NCI-H748 treated with DMSO at 0.1 percent for 48 hours (cell line): ENCODE data around the gene GCAT.
"Not testable (repeated sequence)": the region's sequence is repeated elsewhere in the genome, so short reads cannot be mapped to it uniquely, and the experiment has no call there.

Source experiments
- DNase-seq: peaks from one replicate; lab custom pipeline; 2025; lab: John Stamatoyannopoulos, UW

GCAT gene

DNA sequence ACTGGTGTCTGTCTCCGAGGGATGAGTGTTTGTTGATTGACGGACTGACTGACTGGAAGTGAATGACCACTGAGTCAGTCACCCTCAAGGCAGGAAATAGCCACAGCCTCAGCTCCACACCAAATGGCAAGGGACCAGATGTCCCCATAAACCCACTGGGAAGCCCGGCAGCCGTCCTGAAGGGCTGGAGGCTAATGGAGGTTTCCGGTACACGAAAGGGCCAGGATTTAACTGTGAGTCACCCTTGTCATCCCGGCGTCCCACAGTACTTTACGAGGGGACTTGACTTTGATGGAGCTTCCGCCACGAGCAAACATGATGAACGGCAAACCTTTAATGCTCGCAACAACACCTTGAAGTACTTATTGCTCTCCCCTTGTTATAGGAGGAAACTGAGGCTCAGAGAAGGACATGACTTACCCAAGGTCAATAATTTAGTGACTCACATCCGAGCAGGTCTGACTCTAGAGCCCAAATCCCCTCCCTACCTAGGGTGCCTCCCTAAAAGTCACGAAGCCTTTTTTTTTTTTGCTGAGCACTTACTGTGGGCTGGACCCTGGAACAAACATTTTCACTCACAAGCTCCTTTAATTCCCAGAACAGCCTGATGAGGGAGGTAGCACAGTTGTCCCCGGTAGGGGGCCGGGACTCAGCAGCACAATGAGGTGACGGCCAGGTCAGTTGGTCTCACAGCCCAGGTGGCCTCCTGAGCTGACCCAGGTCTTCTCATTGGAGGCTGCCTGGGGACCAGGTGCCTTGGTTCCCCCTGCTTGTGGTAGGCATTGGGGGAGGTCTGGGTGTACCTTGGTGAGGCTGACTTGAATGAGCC, 25.2 kb upstream of the GCAT start:
- DNase-seq = no peak

DNA sequence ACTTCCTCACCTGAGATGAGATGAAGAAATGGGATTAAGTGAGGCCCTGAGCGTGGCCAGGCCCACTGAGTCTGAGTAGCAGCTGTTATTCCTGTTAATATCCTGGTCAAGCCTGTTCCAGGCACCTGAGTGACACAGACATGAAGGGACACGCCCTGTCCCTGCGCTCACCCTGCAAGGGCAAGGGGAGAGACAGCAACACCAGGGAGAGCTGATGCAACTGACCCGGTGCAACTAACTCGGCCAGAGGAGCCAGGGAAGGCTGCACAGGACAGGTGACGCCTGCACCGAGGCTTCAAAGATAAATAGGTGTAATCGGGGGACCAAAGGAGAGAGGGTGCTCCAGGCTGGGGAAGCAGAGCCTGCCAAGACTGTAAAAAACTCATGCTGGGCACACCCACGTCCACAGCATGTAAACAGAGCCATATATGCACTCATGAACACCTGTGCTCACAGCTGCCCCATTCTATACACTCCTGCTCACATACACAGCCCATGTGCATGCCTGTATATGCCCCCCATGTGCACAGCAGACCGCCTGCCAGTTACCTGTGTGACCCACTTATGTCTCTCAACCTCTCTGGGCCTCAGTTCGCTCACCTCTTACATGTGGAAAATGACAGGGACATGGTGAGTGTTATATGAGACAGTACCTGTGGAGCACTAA, 22.8 kb upstream of the GCAT start:
- DNase-seq = no peak

DNA sequence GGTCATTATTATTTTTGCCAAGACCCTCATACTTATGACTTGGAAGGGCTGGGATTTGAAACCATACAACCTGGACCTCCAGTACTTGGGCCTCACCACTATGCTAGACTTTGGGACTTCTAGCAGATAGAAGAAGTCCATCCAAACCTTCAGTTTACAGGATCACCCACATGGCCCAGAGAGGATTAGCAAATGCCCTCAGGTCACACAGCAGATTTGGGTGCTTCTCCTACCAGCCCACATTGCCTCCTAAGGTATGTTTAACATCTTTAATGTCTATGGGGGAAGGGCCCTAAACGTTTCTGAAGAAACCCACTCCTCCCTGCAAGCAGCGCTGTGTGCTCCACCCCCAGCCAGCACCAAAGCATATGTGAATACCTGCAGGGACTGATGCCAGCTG, 17.5 kb upstream of the GCAT start:
- no peak for DNase-seq

DNA sequence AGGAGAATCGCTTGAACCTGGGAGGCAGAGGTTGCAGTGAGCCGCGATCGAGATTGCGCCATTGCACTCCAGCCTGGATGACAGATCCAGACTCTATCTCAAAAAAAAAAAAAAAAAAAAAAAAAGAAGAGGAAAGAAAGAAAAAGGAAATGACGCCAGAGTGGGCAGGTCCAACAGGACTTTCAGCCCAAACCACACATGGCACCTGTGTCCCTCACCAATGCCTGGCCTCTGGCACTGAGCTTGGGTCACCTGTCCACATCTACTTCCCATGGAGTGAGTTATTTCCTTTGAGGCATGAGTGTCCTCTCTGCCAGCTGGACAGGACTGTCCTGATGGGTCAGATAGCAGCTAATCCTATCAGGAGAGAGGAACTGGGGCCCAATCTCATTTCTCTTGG, 15.2 kb upstream of the GCAT start:
- no peak for DNase-seq

DNA sequence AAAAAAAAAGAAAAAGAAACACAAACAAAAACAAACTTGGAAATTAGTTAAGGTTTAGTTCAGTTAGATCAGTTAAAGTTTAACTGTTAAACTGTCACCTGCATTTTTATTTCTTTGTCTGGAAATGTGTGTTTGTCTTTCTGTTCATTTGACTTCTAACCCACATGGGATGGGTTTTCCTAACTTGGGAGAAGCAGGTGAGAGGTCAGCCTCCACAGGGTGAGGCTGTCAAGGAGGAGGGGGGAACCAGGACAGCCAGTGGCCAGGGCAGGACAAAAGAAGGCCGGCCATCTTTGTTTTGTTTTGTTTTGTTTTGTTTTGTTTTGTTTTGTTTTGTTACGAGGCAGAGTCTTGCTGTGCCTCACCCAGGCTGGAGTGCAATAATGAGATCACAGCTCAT, 13.4 kb upstream of the GCAT start:
- no peak for DNase-seq

DNA sequence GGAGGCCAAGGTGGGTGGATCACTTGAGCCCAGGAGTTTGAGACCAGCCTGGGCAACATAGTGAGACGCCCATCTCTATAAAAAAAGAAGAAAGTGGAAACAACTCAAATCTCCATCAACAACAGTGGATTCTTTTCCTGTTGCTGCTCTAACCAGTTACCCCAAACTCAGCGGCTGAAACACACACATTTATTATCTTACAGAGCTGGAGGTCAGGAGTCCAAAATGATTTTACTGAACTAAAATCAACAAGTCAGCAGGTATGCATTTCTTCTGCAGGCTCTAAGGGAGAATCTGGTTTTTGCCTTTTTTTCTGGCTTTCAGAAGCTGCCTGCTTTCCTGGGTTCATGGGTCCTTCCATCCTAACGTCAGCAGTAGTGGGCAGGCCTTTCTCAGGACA, 11.7 kb upstream of the GCAT start:
- no peak for DNase-seq

DNA sequence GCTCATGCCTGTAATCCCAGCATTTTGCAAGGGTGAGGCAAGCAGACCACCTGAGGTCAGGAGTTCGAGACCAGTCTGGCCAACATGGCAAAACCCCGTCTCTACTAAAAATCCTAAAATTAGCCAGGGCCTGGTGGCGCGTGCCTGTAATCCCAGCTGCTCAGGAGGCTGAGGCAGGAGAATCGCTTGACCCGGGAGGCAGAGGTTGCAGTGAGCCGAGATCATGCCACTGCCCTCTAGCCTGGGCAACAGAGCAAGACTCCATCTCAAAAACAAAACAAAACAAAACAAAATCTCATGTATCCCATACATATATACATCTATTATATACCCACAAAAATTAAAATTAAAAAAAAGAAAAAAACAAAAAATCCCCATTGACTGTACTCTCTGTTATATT, 10.5 kb upstream of the GCAT start:
- not testable (repeated sequence) for DNase-seq

DNA sequence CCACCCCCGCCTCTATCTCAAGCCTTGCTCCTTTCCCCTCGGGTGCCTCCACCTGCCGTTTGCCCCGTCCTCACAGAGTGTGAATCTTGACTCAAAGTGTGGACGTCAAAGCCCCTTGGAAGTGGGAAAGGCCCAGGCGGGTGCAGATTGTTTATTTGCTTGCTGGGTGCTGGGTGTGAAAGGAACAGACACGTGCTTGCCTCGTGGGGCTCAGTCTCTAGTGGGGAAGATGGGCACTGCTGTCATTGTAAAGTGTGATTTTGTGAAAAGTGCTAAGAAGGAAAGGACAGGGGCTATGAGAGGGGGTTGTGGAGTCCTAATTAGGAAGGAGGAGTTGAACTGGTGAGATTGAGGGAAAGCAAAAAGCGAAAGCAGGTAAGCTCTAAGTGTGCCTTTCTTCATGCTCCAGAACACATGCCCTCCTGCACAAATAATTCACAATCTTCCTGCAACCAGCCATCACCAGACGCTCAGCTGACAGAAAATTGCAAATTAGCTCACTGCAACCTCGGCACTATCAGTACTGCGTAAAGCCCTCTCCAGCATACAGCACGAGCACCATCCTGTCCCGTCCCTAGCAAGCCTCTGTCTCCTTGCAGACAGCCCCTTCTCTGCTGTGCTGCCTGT, 9.7 kb upstream of the GCAT start:
- DNase-seq = no peak

DNA sequence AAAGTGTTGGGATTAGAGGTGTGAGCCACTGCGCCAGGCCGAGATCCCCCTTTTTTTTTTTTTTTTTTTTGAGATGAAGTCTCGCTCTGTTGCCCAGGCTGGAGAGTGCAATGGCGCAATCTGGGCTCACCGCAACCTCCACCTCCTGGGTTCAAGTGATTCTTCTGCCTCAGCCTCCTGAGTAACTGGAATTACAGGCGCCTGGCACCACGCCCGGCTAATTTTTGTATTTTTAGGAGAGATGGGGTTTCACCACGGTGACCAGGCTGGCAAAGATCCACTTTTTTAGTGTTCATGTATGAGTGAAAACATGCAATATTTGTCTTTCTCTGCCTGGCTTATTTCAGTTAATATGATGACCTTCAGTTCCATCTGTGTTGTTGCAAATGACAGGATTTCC, 7.8 kb upstream of the GCAT start:
- DNase-seq = not testable (repeated sequence)

DNA sequence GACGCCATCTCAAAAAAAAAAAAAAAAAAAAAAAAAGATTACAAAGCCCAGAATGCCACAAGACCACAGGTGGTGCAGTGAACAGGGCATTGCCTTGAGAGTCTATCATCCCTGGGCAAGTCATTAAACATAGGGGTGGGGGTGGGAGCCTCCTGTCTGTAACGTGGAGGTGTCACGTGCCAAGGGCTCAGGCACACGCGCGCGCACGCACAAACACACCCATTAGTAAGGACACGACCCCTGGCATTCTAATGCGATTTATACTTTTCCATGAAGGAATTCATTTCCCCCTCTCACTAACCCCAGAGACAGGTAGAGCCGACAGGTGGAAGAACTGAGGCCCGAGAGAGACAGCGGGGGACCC, 5.8 kb upstream of the GCAT start:
- no peak for DNase-seq

DNA sequence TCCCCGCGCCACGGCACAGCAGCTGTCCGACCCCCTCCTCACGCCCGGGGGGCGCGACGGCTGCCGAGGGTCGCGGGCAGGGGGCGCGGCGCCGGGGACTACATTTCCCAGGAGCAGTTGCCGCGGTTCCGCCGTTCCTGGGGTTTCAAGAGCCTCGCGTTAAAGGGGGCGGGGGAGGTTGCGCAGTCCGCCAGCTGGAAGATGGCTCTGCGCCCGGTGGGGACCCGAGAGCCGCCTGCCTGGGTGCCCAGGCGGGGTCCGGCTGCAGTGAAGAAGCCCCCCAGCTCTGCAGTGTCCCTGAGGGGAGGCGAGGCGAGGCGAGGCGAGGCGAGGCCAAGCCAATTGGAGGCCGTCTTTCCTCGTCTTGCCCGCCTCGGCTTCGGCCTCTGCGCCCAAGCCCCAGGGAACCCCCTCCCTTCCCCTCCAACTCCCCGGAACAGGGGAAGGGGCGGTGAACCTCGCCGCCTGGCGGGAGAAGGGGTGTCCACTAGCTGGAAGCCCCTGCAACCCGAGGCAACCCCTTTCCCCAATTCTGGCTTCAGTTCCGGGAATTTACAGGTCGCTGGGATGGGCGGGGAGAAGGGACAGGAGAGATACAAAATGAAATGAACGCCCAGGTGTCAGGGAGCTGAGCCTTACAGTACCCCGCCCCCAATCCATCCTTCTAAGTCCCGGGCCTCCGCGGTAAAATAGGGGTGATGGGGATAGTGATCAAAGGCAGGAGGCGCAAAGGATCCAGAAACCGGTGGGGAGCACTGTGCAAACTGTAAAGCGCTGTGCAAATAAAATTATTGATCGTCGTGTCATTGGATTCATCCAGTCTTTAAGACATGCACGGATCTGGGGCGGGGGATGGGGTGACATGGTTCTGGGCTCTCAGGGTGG, 5.2 kb upstream of the GCAT start:
- DNase-seq = peak; percentile 27

DNA sequence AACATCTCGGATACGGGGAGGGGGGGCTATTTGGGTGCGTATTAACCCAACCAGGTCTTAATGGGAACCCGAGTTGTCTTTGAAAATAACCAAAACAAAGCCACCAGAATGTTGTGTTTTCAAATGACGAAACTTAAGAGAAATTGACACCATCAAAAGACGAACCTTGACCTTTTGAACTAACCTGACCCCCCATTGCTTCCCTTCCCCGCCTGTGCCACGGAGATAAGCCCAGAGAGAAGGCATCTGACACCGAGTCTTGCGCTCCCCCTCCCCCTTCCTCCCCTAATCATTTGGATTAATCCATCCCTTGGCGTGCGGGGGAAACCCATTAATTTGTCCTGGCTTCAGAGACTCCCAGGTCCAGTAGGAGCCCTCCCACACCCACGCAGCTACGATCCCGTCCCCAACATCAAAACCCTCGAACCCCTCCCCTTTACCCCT, 4.5 kb upstream of the GCAT start:
- no peak for DNase-seq

DNA sequence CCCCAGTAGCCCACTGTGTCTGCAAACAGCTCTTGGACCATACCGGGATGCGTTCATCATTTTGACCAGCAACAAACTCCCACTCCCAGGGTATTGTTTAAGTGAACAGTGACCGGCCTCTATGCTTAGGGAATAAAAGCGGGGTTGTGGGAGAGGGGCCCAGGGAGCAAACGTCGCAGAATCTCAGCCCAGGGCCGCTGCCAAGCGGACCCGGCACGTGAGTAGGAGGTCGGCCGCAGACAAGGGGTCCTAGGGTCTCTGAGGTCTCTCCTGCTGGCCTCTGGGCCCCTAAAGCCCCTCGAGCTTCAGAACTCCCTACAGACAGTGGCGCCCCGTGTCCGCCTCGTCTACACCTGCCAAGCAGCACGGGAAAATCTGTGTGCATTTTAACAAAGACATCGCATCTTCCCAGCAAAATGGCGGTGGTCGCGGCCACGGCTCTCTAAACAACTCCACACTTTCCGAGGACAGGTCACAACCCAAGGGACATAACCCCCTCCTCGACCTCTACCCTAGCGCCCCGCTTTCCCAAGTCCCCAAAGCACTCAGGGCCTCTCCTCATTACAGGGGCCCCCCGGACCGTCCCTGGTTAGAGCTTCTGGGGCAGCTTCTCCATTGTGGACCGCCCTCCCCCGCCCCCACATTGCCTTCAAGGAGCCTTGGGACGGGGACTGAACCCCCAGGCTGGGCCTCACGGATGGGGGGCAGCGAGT, 3.9 kb upstream of the GCAT start:
- DNase-seq = peak; percentile 38

DNA sequence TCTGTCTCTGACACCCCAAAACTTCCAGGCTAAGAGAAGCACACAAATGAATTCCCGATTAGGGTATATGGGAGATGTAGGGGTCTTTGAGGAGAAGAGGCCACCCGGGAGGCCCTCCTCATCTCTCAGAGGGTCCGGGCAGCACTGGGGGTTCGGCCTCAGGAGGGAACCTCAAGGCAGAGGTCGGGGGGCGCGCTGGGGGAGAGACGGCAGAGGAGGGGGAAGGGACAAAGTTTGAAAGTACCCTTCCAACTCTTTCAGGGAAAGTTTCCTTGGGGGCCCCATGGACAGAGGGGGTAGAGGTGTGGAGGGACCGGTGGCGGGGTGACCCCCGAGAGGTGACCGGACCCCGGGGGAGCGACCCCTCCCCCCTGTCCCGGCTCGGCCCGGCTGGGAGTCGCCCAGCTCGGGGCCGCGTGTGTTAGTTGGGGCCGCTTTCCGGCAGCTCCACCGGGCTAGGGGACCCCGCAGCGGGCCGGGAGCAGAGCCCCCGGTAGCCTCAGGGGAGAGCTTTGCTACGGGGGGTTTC, 3.3 kb upstream of the GCAT start:
- DNase-seq = no peak

DNA sequence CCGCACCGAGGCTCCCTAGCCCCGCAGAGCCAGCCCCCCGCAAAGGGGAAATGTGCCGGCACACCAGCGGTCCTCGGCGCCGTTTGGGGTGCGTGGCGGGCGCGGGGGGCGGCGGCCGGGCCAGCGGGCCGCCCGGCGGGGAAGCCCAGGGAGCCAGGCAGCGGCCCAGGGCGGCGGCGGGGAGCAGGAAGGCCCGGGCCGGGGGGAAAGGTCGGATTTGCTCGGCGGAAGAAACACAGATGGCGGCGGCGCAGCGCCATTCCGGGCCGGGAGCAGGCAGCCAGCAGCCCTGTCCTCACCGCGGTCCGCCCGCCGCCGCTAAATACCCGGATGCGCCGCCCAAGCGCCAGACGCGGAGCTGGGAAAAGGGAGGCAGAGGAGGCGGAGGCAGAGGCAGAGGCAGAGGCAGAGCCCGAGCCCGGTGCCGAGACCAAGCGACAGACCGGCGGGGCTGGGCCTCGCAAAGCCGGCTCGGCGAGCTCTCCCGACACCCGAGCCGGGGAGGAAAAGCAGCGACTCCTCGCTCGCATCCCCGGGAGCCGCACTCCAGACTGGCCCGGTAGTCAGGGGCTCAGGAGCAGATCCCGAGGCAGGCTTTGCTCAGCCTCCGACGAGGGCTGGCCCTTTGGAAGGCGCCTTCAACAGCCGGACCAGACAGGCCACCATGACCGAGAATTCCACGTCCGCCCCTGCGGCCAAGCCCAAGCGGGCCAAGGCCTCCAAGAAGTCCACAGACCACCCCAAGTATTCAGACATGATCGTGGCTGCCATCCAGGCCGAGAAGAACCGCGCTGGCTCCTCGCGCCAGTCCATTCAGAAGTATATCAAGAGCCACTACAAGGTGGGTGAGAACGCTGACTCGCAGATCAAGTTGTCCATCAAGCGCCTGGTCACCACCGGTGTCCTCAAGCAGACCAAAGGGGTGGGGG, 2.6 kb upstream of the GCAT start:
- DNase-seq = peak; percentile 23

DNA sequence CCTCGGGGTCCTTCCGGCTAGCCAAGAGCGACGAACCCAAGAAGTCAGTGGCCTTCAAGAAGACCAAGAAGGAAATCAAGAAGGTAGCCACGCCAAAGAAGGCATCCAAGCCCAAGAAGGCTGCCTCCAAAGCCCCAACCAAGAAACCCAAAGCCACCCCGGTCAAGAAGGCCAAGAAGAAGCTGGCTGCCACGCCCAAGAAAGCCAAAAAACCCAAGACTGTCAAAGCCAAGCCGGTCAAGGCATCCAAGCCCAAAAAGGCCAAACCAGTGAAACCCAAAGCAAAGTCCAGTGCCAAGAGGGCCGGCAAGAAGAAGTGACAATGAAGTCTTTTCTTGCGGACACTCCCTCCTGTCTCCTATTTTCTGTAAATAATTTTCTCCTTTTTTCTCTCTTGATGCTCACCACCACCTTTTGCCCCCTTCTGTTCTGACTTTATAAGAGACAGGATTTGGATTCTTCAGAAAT, 1.9 kb upstream of the GCAT start:
- no peak for DNase-seq

DNA sequence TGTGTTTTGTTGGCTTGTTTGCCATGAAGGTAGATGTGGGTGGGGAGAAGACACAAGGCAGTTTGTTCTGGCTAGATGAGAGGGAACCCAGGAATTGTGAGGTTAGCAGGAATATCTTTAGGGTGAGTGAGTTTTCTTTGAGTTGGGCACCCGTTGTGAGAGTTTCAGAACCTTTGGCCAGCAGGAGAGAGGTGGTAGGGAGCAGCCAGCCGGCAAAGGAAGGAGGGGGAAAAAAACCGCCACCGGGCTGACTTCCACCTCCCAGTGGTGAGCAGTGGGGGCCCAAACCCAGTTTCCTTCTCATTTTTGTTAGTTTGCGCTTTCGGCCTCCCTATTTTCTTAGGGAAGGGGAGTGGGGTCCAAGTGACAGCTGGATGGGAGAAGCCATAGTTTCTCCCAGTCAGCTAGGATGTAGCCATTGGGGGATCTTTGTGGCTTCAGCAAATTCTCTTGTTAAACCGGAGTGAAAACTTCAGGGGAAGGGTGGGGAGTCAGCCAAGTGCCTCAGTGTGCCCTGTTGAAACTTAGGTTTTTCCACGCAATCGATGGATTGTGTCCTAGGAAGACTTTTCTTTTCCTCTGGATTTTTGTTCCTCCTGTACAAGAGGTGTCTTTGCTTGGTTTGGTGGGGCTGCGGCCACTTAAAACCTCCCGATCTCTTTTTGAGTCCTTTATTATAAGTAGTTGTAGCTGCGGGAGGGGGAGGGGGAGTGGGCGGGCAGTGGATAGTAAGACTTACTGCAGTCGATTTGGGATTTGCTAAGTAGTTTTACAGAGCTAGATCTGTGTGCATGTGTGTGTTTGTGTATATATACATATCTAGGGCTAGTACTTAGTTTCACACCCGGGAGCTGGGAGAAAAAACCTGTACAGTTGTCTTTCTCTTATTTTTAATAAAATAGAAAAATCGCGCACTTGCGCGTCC, 1.1 kb upstream of the GCAT start:
- DNase-seq = peak; percentile 16

DNA sequence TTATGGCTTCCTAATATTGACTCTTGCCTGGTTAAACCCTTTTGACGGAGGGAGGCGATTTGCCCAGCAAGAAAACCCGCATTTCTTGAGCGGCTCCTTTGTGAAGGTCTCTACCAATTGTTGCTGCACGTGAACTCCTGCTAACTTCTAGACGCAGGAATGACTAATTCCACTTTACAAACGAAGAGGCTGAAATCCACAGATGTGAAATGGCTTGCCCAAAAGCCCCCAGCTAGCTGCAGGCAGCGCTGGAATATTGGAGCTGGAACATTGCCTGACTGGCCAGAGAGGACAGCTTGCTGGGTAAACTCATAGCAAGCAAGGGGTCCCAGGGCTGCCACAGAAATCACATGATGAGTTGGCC, 542 bp downstream of the GCAT start:
- no peak for DNase-seq
